Measurements from ENCODE around the gene ERVH48-1. TPM values are rescaled to one million over a fixed set of nuclear protein-coding genes. Genes with fewer than 3 reads are reported as not detected.
"Not testable (repeated sequence)": the region's sequence is repeated elsewhere in the genome, so short reads cannot be mapped to it uniquely, and the experiment has no call there.

Gene ERVH48-1
- total RNA-seq, 2 experiments from 2014 or later: 0.91 to 1.4 TPM

GRCh38 chr21:42923553-42924432 lies 1.6 kb downstream of the ERVH48-1 start:
- peak; percentile 99 for ATAC-seq
- H3K4me3 Mint-ChIP-seq: peak overlapping the region; percentile 52
- DNase-seq: peak; percentile 87
- H3K27ac Mint-ChIP-seq: peak overlapping the region; percentile 79
- H3K36me3 Mint-ChIP-seq (ENCODE audit: low read depth): no peaks in the 10 kb centered on the region
- POLR2A ChIA-PET: no interaction called here
- intact Hi-C loops (cut with DNase I, micrococcal nuclease): loop anchor here (1.0 to 5.0 kb wide), 5 partner anchors 30 to 724 kb away; partner anchors contain the start of genes PKNOX1 (in 2 of the 2) and NDUFV3 (in 1 of the 2)
- CTCF ChIA-PET: interaction anchor here (0.6 to 0.7 kb wide), 5 partner anchors 17 to 775 kb away, joined by 3 read pairs; no protein-coding TSS in a partner anchor
- H3K27me3 Mint-ChIP-seq: no peaks in the 10 kb centered on the region
- H3K9me3 Mint-ChIP-seq (ENCODE audit: low read depth): no peaks in the 10 kb centered on the region
- peaks cover 24% of the 10 kb centered on the region for H3K4me1 Mint-ChIP-seq

GRCh38 chr21:42922918-42923317 lies 2.5 kb downstream of the ERVH48-1 start:
- intact Hi-C loops (cut with DNase I, micrococcal nuclease): loop anchor here in 1 of 2 experiments (5.0 kb wide), 2 partner anchors 49 to 724 kb away; partner anchors contain the start of gene PKNOX1
- H3K4me1 Mint-ChIP-seq: peaks cover 24% of the 10 kb centered on the region

GRCh38 chr21:42921927-42922326 lies 3.5 kb downstream of the ERVH48-1 start:
- Mint-ChIP-seq H3K4me3 (no peak overlapping the region), H3K27ac (no peak overlapping the region), H3K4me1 (peaks cover 24% of the 10 kb centered on the region), H3K27me3 (no peaks in the 10 kb centered on the region), H3K36me3 (ENCODE audit: low read depth) (no peaks in the 10 kb centered on the region), H3K9me3 (ENCODE audit: low read depth) (no peaks in the 10 kb centered on the region)
- DNase-seq (no peak), ATAC-seq (no peak)
- intact Hi-C loops (cut with DNase I, micrococcal nuclease): loop anchor here in 1 of 2 experiments (5.0 kb wide), 2 partner anchors 50 to 725 kb away; partner anchors contain the start of gene PKNOX1
- ChIA-PET POLR2A (no interaction called here), CTCF (interaction anchor here (0.6 kb wide), 1 partner anchor 716 kb away, joined by 4 read pairs; no protein-coding TSS in a partner anchor)

More at GRCh38 chr21:42922918-42923317, 2.5 kb downstream of the ERVH48-1 start:
- POLR2A ChIA-PET: no interaction called here
- H3K27me3 Mint-ChIP-seq: no peaks in the 10 kb centered on the region
- no peaks in the 10 kb centered on the region for H3K36me3 Mint-ChIP-seq (ENCODE audit: low read depth)
- no peaks in the 10 kb centered on the region for H3K9me3 Mint-ChIP-seq (ENCODE audit: low read depth)
- ATAC-seq (no peak), DNase-seq (no peak)
- H3K4me3 Mint-ChIP-seq: no peak overlapping the region
- CTCF ChIA-PET: interaction anchor here (0.7 kb wide), 3 partner anchors 18 to 385 kb away, joined by 3 read pairs; no protein-coding TSS in a partner anchor
- no peak overlapping the region for H3K27ac Mint-ChIP-seq

GRCh38 chr21:42918291-42918690 lies 7.1 kb downstream of the ERVH48-1 start:
- ChIA-PET POLR2A (no interaction called here), CTCF (no interaction called here)
- Mint-ChIP-seq H3K27ac (no peak overlapping the region), H3K27me3 (no peaks in the 10 kb centered on the region), H3K36me3 (ENCODE audit: low read depth) (no peaks in the 10 kb centered on the region), H3K4me3 (no peak overlapping the region), H3K4me1 (peaks cover 1% of the 10 kb centered on the region), H3K9me3 (ENCODE audit: low read depth) (no peaks in the 10 kb centered on the region)
- no peak for ATAC-seq
- intact Hi-C loops (cut with DNase I, micrococcal nuclease): no loop called here
- DNase-seq: no peak

DNA sequence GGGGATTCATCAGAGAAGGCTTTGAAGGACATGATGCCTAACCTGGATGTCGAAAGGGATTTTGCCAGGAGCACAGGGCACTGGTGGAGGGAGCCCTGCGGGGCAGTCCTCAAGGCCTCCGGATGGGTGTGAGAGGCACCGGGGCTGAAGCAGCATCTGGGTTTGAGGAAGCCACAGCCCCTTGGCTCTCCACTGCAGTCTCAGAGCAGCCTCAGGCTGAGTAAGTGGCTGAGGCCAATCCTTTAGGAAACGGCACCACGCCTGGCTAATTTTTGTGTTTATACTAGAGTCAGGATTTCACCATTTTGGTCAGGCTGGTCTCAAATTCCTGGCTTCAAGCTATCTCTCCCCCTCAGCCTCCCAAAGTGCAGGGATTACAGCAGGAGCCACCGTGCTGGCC lies 12.0 kb downstream of the ERVH48-1 start:
- CTCF ChIA-PET: no interaction called here
- no peak for ATAC-seq
- H3K9me3 Mint-ChIP-seq (ENCODE audit: low read depth): no peaks in the 10 kb centered on the region

GRCh38 chr21:42911920-42912319 lies 13.5 kb downstream of the ERVH48-1 start:
- H3K4me3 Mint-ChIP-seq; CTCF ChIA-PET; H3K4me1 Mint-ChIP-seq; H3K9me3 Mint-ChIP-seq (ENCODE audit: low read depth); POLR2A ChIA-PET; H3K27me3 Mint-ChIP-seq; ATAC-seq; DNase-seq; H3K27ac Mint-ChIP-seq: not testable (repeated sequence)
- peaks cover 16% of the 10 kb centered on the region for H3K36me3 Mint-ChIP-seq (ENCODE audit: low read depth)
- intact Hi-C loops (cut with DNase I, micrococcal nuclease): loop anchor here in 1 of 2 experiments (5.0 kb wide), 1 partner anchor 35 kb away; no protein-coding TSS in a partner anchor

More for the DNA sequence above, 12.0 kb downstream of the ERVH48-1 start:
- intact Hi-C loops (cut with DNase I, micrococcal nuclease): loop anchor here in 1 of 2 experiments (5.0 kb wide), 1 partner anchor 34 kb away; no protein-coding TSS in a partner anchor
- Mint-ChIP-seq H3K4me3 (no peak overlapping the region), H3K27me3 (no peaks in the 10 kb centered on the region), H3K27ac (no peak overlapping the region), H3K36me3 (ENCODE audit: low read depth) (peaks cover 16% of the 10 kb centered on the region), H3K4me1 (no peaks in the 10 kb centered on the region)
- POLR2A ChIA-PET: no interaction called here
- DNase-seq: no peak

- H3K36me3 Mint-ChIP-seq (ENCODE audit: low read depth): peaks cover 31% of the 10 kb centered on the region
- DNase-seq; intact Hi-C loops (cut with DNase I, micrococcal nuclease); H3K27me3 Mint-ChIP-seq; ATAC-seq; POLR2A ChIA-PET; H3K4me1 Mint-ChIP-seq; H3K9me3 Mint-ChIP-seq (ENCODE audit: low read depth); H3K4me3 Mint-ChIP-seq; H3K27ac Mint-ChIP-seq: not testable (repeated sequence)
- CTCF ChIA-PET: interaction anchor here (0.6 kb wide), 1 partner anchor 277 kb away, joined by 3 read pairs; no protein-coding TSS in a partner anchor
Observed at GRCh38 chr21:42908484-42908883, 16.9 kb downstream of the ERVH48-1 start.

GRCh38 chr21:42906233-42906632 lies 19.2 kb downstream of the ERVH48-1 start:
- no peaks in the 10 kb centered on the region for H3K27me3 Mint-ChIP-seq
- no peaks in the 10 kb centered on the region for H3K4me1 Mint-ChIP-seq
- no peaks in the 10 kb centered on the region for H3K9me3 Mint-ChIP-seq (ENCODE audit: low read depth)
- CTCF ChIA-PET: no interaction called here
- no peak overlapping the region for H3K4me3 Mint-ChIP-seq
- no peak overlapping the region for H3K27ac Mint-ChIP-seq
- peaks cover 28% of the 10 kb centered on the region for H3K36me3 Mint-ChIP-seq (ENCODE audit: low read depth)
- POLR2A ChIA-PET: no interaction called here
- intact Hi-C loops (cut with DNase I, micrococcal nuclease): no loop called here
- ATAC-seq (no peak), DNase-seq (no peak)

GRCh38 chr21:42905195-42905594 lies 20.2 kb downstream of the ERVH48-1 start:
- CTCF ChIA-PET: no interaction called here
- H3K27ac Mint-ChIP-seq: no peak overlapping the region
- intact Hi-C loops (cut with DNase I, micrococcal nuclease): no loop called here

GRCh38 chr21:42903817-42904216 lies 21.6 kb downstream of the ERVH48-1 start:
- no peak overlapping the region for H3K27ac Mint-ChIP-seq
- H3K36me3 Mint-ChIP-seq (ENCODE audit: low read depth): peaks cover 25% of the 10 kb centered on the region
- DNase-seq (no peak), ATAC-seq (no peak)
- ChIA-PET POLR2A (no interaction called here), CTCF (no interaction called here)
- peaks cover 2% of the 10 kb centered on the region for H3K4me1 Mint-ChIP-seq
- intact Hi-C loops (cut with DNase I, micrococcal nuclease): no loop called here
- H3K9me3 Mint-ChIP-seq (ENCODE audit: low read depth): no peaks in the 10 kb centered on the region
- no peaks in the 10 kb centered on the region for H3K27me3 Mint-ChIP-seq
- H3K4me3 Mint-ChIP-seq: no peak overlapping the region

More at GRCh38 chr21:42905195-42905594, 20.2 kb downstream of the ERVH48-1 start:
- DNase-seq (no peak), ATAC-seq (no peak)
- Mint-ChIP-seq H3K27me3 (no peaks in the 10 kb centered on the region), H3K9me3 (ENCODE audit: low read depth) (no peaks in the 10 kb centered on the region), H3K4me3 (no peak overlapping the region), H3K4me1 (no peaks in the 10 kb centered on the region), H3K36me3 (ENCODE audit: low read depth) (peaks cover 26% of the 10 kb centered on the region)
- POLR2A ChIA-PET: no interaction called here

GRCh38 chr21:42900446-42900845 lies 25.0 kb downstream of the ERVH48-1 start:
- Mint-ChIP-seq H3K4me1 (peaks cover 12% of the 10 kb centered on the region), H3K4me3 (no peak overlapping the region), H3K9me3 (ENCODE audit: low read depth) (no peaks in the 10 kb centered on the region), H3K27ac (no peak overlapping the region), H3K27me3 (no peaks in the 10 kb centered on the region), H3K36me3 (ENCODE audit: low read depth) (peaks cover 31% of the 10 kb centered on the region)
- intact Hi-C loops (cut with DNase I, micrococcal nuclease): no loop called here
- ChIA-PET CTCF (no interaction called here), POLR2A (interaction anchor here (0.8 kb wide), 1 partner anchor 8 kb away, joined by 4 read pairs; the partner anchor contains the start of gene NDUFV3)
- ATAC-seq (no peak), DNase-seq (no peak)
